KOPT-K1 (cell line): ENCODE data around the gene SS18L1.

Experiments
- H3K27ac ChIP-seq: fragments of 200-600 bp; sonication (generic); 2 replicates; pipeline ENCODE4 v1.5.1; 2016; ENCODE audit warnings: antibody characterized with exemption, mild to moderate bottlenecking, low read depth, low read length; ENCODE audit not compliant: poor library complexity, severe bottlenecking
- H3K36me3 ChIP-seq: fragments of 200-600 bp; sonication (generic); 2 replicates; pipeline ENCODE4 v1.5.1; 2017; ENCODE audit warnings: antibody characterized with exemption, mild to moderate bottlenecking, low read length, moderate library complexity; ENCODE audit not compliant: insufficient read depth
- H3K9me3 ChIP-seq: fragments of 200-600 bp; sonication (generic); 2 replicates; pipeline ENCODE4 v1.5.1; 2017; ENCODE audit warnings: antibody characterized with exemption, low read length, mild to moderate bottlenecking; ENCODE audit not compliant: insufficient read depth, poor library complexity, severe bottlenecking

SS18L1 gene

GRCh38 chr20:62195736-62196135, 52.2 kb downstream of the SS18L1 start:
- H3K36me3 ChIP-seq = peaks cover 51% of the 10 kb centered on the region
- peak overlapping the region; percentile 64 for H3K27ac ChIP-seq
- no peaks in the 10 kb centered on the region for H3K9me3 ChIP-seq

- H3K9me3 ChIP-seq = no peaks in the 10 kb centered on the region
- H3K27ac ChIP-seq = no peak overlapping the region
- H3K36me3 ChIP-seq = peaks cover 51% of the 10 kb centered on the region
These were observed 52.7 kb downstream of the SS18L1 start for GRCh38 chr20:62196286-62196685.

- Histone ChIP-seq H3K36me3 (peaks cover 56% of the 10 kb centered on the region), H3K9me3 (no peaks in the 10 kb centered on the region), H3K27ac (no peak overlapping the region)
These were observed 53.7 kb downstream of the SS18L1 start for GRCh38 chr20:62197311-62197710.

- peaks cover 60% of the 10 kb centered on the region for H3K36me3 ChIP-seq
- no peak overlapping the region for H3K27ac ChIP-seq
- H3K9me3 ChIP-seq = no peaks in the 10 kb centered on the region
These were observed 54.2 kb downstream of the SS18L1 start for GRCh38 chr20:62197801-62198200.

- Histone ChIP-seq H3K27ac (no peak overlapping the region), H3K9me3 (no peaks in the 10 kb centered on the region), H3K36me3 (peaks cover 64% of the 10 kb centered on the region)
These were observed 54.9 kb downstream of the SS18L1 start for GRCh38 chr20:62198496-62198895.

- H3K36me3 ChIP-seq = peaks cover 64% of the 10 kb centered on the region
- H3K27ac ChIP-seq = no peak overlapping the region
- H3K9me3 ChIP-seq = no peaks in the 10 kb centered on the region
These were observed 55.4 kb downstream of the SS18L1 start for GRCh38 chr20:62198931-62199330.

- Histone ChIP-seq H3K27ac (no peak overlapping the region), H3K9me3 (no peaks in the 10 kb centered on the region), H3K36me3 (peaks cover 64% of the 10 kb centered on the region)
These were observed 57.1 kb downstream of the SS18L1 start for GRCh38 chr20:62200491-62201172.

- H3K9me3 ChIP-seq = no peaks in the 10 kb centered on the region
- H3K27ac ChIP-seq = peak overlapping the region; percentile 16
- peaks cover 58% of the 10 kb centered on the region for H3K36me3 ChIP-seq
These were observed 57.9 kb downstream of the SS18L1 start for GRCh38 chr20:62201173-62202082.

- Histone ChIP-seq H3K36me3 (peaks cover 58% of the 10 kb centered on the region), H3K9me3 (no peaks in the 10 kb centered on the region)
These were observed 58.5 kb downstream of the SS18L1 start for GRCh38 chr20:62202083-62202395.

GRCh38 chr20:62202676-62203377, 59.3 kb downstream of the SS18L1 start:
- Histone ChIP-seq H3K36me3 (peaks cover 55% of the 10 kb centered on the region), H3K9me3 (no peaks in the 10 kb centered on the region), H3K27ac (no peak overlapping the region)

More at GRCh38 chr20:62202083-62202395, 58.5 kb downstream of the SS18L1 start:
- H3K27ac ChIP-seq = peak overlapping the region; percentile 16

GRCh38 chr20:62203378-62204030, 59.9 kb downstream of the SS18L1 start:
- Histone ChIP-seq H3K36me3 (peaks cover 48% of the 10 kb centered on the region), H3K27ac (no peak overlapping the region), H3K9me3 (no peaks in the 10 kb centered on the region)

GRCh38 chr20:62205618-62206387, 62.2 kb downstream of the SS18L1 start:
- Histone ChIP-seq H3K9me3 (no peaks in the 10 kb centered on the region), H3K36me3 (peaks cover 28% of the 10 kb centered on the region), H3K27ac (no peak overlapping the region)

GRCh38 chr20:62206388-62206775, 62.8 kb downstream of the SS18L1 start:
- no peaks in the 10 kb centered on the region for H3K9me3 ChIP-seq

GRCh38 chr20:62208061-62208794, 64.7 kb downstream of the SS18L1 start:
- Histone ChIP-seq H3K9me3 (no peaks in the 10 kb centered on the region), H3K36me3 (peaks cover 5% of the 10 kb centered on the region; the same call in 1 of the 2 replicates), H3K27ac (no peak overlapping the region)

More at GRCh38 chr20:62206388-62206775, 62.8 kb downstream of the SS18L1 start:
- H3K27ac ChIP-seq = no peak overlapping the region
- H3K36me3 ChIP-seq = peaks cover 22% of the 10 kb centered on the region
